ENCODE data around the gene SLC25A24.

Gene SLC25A24

DNA sequence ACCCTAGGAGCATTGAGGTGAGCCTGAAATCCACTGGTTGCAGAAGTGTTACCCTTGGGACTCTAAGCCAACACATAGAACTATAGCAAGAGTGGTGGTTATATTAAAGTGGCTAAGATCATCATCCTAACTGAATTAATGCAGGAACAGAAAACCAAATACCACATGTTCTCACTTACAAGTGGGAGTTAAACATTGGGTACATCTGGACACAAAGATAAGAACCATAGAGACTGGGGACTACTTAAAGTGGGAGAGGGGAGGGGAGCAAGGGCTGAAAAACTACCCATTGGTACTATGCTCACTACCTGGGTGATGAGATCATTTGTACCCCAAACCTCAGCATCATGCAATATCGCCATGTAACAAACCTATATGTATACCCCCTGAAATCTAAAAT, 100.0 kb downstream of the SLC25A24 start:
- Histone ChIP-seq H3K27ac (replicated peaks) (no peak overlapping the region), H3K27me3 (ENCODE audit: insufficient read depth, poor library complexity, severe bottlenecking) (no peaks in the 10 kb centered on the region), H3K4me3 (replicated peaks; ENCODE audit: insufficient read depth, low read length) (no peak overlapping the region)
- DNase-seq (ENCODE audit: low read depth in 1 of 2, low spot score in 1 of 2) = no peak
- TF ChIP-seq, protein P1, sequence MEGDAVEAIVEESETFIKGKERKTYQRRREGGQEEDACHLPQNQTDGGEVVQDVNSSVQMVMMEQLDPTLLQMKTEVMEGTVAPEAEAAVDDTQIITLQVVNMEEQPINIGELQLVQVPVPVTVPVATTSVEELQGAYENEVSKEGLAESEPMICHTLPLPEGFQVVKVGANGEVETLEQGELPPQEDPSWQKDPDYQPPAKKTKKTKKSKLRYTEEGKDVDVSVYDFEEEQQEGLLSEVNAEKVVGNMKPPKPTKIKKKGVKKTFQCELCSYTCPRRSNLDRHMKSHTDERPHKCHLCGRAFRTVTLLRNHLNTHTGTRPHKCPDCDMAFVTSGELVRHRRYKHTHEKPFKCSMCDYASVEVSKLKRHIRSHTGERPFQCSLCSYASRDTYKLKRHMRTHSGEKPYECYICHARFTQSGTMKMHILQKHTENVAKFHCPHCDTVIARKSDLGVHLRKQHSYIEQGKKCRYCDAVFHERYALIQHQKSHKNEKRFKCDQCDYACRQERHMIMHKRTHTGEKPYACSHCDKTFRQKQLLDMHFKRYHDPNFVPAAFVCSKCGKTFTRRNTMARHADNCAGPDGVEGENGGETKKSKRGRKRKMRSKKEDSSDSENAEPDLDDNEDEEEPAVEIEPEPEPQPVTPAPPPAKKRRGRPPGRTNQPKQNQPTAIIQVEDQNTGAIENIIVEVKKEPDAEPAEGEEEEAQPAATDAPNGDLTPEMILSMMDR (IDR thresholded peaks at IDR 0.05; ENCODE audit: insufficient read depth, low read length) = no peak
- TF ChIP-seq, protein P2, sequence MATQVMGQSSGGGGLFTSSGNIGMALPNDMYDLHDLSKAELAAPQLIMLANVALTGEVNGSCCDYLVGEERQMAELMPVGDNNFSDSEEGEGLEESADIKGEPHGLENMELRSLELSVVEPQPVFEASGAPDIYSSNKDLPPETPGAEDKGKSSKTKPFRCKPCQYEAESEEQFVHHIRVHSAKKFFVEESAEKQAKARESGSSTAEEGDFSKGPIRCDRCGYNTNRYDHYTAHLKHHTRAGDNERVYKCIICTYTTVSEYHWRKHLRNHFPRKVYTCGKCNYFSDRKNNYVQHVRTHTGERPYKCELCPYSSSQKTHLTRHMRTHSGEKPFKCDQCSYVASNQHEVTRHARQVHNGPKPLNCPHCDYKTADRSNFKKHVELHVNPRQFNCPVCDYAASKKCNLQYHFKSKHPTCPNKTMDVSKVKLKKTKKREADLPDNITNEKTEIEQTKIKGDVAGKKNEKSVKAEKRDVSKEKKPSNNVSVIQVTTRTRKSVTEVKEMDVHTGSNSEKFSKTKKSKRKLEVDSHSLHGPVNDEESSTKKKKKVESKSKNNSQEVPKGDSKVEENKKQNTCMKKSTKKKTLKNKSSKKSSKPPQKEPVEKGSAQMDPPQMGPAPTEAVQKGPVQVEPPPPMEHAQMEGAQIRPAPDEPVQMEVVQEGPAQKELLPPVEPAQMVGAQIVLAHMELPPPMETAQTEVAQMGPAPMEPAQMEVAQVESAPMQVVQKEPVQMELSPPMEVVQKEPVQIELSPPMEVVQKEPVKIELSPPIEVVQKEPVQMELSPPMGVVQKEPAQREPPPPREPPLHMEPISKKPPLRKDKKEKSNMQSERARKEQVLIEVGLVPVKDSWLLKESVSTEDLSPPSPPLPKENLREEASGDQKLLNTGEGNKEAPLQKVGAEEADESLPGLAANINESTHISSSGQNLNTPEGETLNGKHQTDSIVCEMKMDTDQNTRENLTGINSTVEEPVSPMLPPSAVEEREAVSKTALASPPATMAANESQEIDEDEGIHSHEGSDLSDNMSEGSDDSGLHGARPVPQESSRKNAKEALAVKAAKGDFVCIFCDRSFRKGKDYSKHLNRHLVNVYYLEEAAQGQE (IDR thresholded peaks at IDR 0.05; ENCODE audit: insufficient replicate concordance, low read depth) = no peak
- TF ChIP-seq POLR2AphosphoS5 (IDR thresholded peaks at IDR 0.05; ENCODE audit: low read depth) (no peak), SPI1 (IDR thresholded peaks at IDR 0.05; ENCODE audit: borderline replicate concordance, low read depth) (no peak), GABPA (IDR thresholded peaks at IDR 0.05; ENCODE audit: low read depth) (no peak)

DNA sequence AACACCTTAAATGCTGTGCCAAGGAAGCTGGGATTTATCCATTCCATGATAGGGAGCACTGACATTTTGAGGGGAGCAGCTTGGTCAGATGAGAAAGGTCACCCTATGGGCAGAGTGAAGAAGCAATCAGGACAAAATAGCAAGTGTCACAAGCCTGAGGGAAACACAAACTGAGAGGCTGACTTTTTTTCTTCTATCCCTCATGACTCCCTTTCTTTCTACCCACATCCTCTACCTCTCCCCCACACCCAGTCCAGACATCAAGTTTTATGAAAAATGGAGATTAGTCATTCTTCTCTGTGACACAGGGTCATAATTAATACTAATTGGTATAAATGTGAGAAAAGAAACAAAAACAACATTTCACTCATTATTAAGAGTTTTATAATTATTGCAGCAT, 103.1 kb downstream of the SLC25A24 start:
- no peak overlapping the region for H3K27ac ChIP-seq (replicated peaks)
- H3K4me3 ChIP-seq (replicated peaks; ENCODE audit: insufficient read depth, low read length) = no peak overlapping the region
- no peak for DNase-seq (ENCODE audit: low read depth in 1 of 2, low spot score in 1 of 2)
- TF ChIP-seq, protein P1 (IDR thresholded peaks at IDR 0.05; ENCODE audit: insufficient read depth, low read length) = no peak
- TF ChIP-seq, protein P2 (IDR thresholded peaks at IDR 0.05; ENCODE audit: insufficient replicate concordance, low read depth) = no peak
- TF ChIP-seq POLR2AphosphoS5 (IDR thresholded peaks at IDR 0.05; ENCODE audit: low read depth) (no peak), GABPA (IDR thresholded peaks at IDR 0.05; ENCODE audit: low read depth) (no peak)
- no peaks in the 10 kb centered on the region for H3K27me3 ChIP-seq (ENCODE audit: insufficient read depth, poor library complexity, severe bottlenecking)

DNA sequence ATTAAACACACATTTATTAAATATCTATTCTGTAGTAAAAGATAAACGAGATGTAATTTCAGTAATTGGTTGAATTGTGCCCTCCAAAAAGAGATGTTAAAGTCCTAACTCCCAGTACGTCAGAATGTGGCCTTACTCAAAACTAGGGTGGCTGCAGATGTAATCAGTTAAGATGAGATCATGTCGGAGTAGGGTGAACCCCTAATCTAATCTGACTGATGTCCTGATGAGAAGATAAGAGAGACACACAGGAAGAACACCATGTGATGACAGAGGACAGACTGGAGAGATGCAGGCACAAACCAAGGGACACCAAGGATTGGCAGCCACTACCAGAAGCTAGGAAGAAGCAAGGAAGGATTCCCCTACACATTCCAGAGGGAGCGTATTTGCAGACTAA, 104.1 kb downstream of the SLC25A24 start:
- TF ChIP-seq, protein P2 (IDR thresholded peaks at IDR 0.05; ENCODE audit: insufficient replicate concordance, low read depth) = no peak
- no peak for TF ChIP-seq SPI1 (IDR thresholded peaks at IDR 0.05; ENCODE audit: borderline replicate concordance, low read depth)
- TF ChIP-seq POLR2AphosphoS5 (IDR thresholded peaks at IDR 0.05; ENCODE audit: low read depth) = no peak
- TF ChIP-seq, protein P1 (IDR thresholded peaks at IDR 0.05; ENCODE audit: insufficient read depth, low read length) = no peak
- TF ChIP-seq GABPA (IDR thresholded peaks at IDR 0.05; ENCODE audit: low read depth) = no peak
- DNase-seq (ENCODE audit: low read depth in 1 of 2, low spot score in 1 of 2) = no peak
- Histone ChIP-seq H3K4me3 (replicated peaks; ENCODE audit: insufficient read depth, low read length) (no peak overlapping the region), H3K27me3 (ENCODE audit: insufficient read depth, poor library complexity, severe bottlenecking) (no peaks in the 10 kb centered on the region), H3K27ac (replicated peaks) (no peak overlapping the region)

Data from HL-60 (cell line).